Stimulated activated CD4-positive, alpha-beta T cell treated with anti-CD3 and anti-CD28 coated beads, Interleukin-2, amount 100 ng/mL, for 24 hours (primary cell): ENCODE results near the gene OR4Q2.
"Not testable (repeated sequence)": the region's sequence is repeated elsewhere in the genome, so short reads cannot be mapped to it uniquely, and the experiment has no call there.

Experiments used
- DNase-seq, 2 donors: peaks; one replicate each; pipeline ENCODE4 v3.0.0-alpha.2; 2020

Gene OR4Q2

GRCh38 chr14:20001863-20002262, at the start of gene OR4Q2:
Gene OR4Q2, plus strand, starts transcription at chr14:20002163.
- no peak for DNase-seq

GRCh38 chr14:19969735-19970134, 32.2 kb upstream of the OR4Q2 start:
- not testable (repeated sequence) for DNase-seq

- DNase-seq, result no peak
These were observed 27.1 kb upstream of the OR4Q2 start for GRCh38 chr14:19974844-19975243.

GRCh38 chr14:19975291-19975690, 26.7 kb upstream of the OR4Q2 start, which contains the start of gene OR4K15:
Gene OR4K15, plus strand, starts transcription at chr14:19975591. Its CDS starts 0 bp downstream, at chr14:19975591.
- no peak for DNase-seq

- DNase-seq, result no peak
These were observed 8.5 kb upstream of the OR4Q2 start for GRCh38 chr14:19993438-19993837.

GRCh38 chr14:20002319-20002718, 356 bp downstream of the OR4Q2 start:
- no peak for DNase-seq

- DNase-seq, result no peak
These were observed 6.2 kb downstream of the OR4Q2 start for GRCh38 chr14:20008156-20008555.

GRCh38 chr14:20019257-20019865, 17.4 kb downstream of the OR4Q2 start, which contains the start of gene OR4K14:
Gene OR4K14, minus strand, starts transcription at chr14:20019307. Its CDS starts 4,114 bp downstream, at chr14:20015193.
- no peak for DNase-seq

GRCh38 chr14:20031058-20031457, 29.1 kb downstream of the OR4Q2 start:
- DNase-seq, result no peak

GRCh38 chr14:20035449-20035848, 33.5 kb downstream of the OR4Q2 start:
- DNase-seq, result no peak

GRCh38 chr14:20035938-20036337, 34.0 kb downstream of the OR4Q2 start, which contains the start of gene OR4K13:
Gene OR4K13, minus strand, starts transcription at chr14:20036038. Its CDS starts 1,280 bp downstream, at chr14:20034758.
- DNase-seq, result no peak

GRCh38 chr14:20044243-20044642, 42.3 kb downstream of the OR4Q2 start:
- DNase-seq, result no peak

GRCh38 chr14:20048202-20048601, 46.2 kb downstream of the OR4Q2 start:
- DNase-seq, result no peak
